SH-SY5Y (cell line): ENCODE measurements around the gene SYT3.

Experiments
- GATA2 ChIP-seq: IDR thresholded peaks from 2 replicates; pipeline ENCODE4 v1.6.1; 2011; ENCODE audit warnings: mild to moderate bottlenecking, low read depth, low read length
- GATA3 ChIP-seq: IDR thresholded peaks from 2 replicates; pipeline ENCODE4 v1.6.1; 2011; ENCODE audit warnings: low read depth, mild to moderate bottlenecking, low read length, moderate library complexity

- no peak for TF ChIP-seq GATA2
- no peak for TF ChIP-seq GATA3
These were observed 12.9 kb downstream of the SYT3 start for GRCh38 chr19:50626795-50627194.
